ENCODE results near the gene TRIL.

The TRIL gene

GRCh38 chr7:28958235-28958979 is at the start of gene TRIL:
TRIL (minus strand) TSS chr7:28958330; CDS start chr7:28958046, 284 bp downstream.
- no peaks in the 10 kb centered on the region for H3K9me3 ChIP-seq (ENCODE audit: low read length)
- H3K9ac ChIP-seq (ENCODE audit: low read length): no peak within 1 kb of the TSS
- peaks cover 10 to 25% of the 10 kb centered on the region in 2 donors for H3K27me3 ChIP-seq (ENCODE audit: control insufficient read depth in 1 of 2, insufficient read depth in 2 of 2, low read length in 2 of 2)
- peaks cover 5% of the 10 kb centered on the region for H3K36me3 ChIP-seq (ENCODE audit: insufficient read depth, low read length)
- H3K27ac ChIP-seq (ENCODE audit: low read depth, low read length): peak within 1 kb of the TSS; percentile 15
- peaks cover 30% of the 10 kb centered on the region for H3K4me1 ChIP-seq (ENCODE audit: insufficient read depth, low read length)
- peak within 1 kb of the TSS; percentile 53 to 60 for H3K4me3 ChIP-seq (ENCODE audit: low read depth in 1 of 2, low read length in 2 of 2)

GRCh38 chr7:29007127-29007526 is 49.0 kb upstream of the TRIL start:
- no peak overlapping the region for H3K27ac ChIP-seq (ENCODE audit: low read depth, low read length)
- no peak overlapping the region for H3K4me3 ChIP-seq (ENCODE audit: low read depth in 1 of 2, low read length in 2 of 2)
- no peaks in the 10 kb centered on the region for H3K27me3 ChIP-seq (ENCODE audit: control insufficient read depth in 1 of 2, insufficient read depth in 2 of 2, low read length in 2 of 2)
- no peaks in the 10 kb centered on the region for H3K9me3 ChIP-seq (ENCODE audit: low read length)
- H3K4me1 ChIP-seq (ENCODE audit: insufficient read depth, low read length): no peaks in the 10 kb centered on the region
- no peaks in the 10 kb centered on the region for H3K36me3 ChIP-seq (ENCODE audit: insufficient read depth, low read length)
- no peak overlapping the region for H3K9ac ChIP-seq (ENCODE audit: low read length)

GRCh38 chr7:29005829-29006228 is 47.7 kb upstream of the TRIL start:
- Histone ChIP-seq H3K4me1 (ENCODE audit: insufficient read depth, low read length) (no peaks in the 10 kb centered on the region), H3K9me3 (ENCODE audit: low read length) (no peaks in the 10 kb centered on the region), H3K4me3 (ENCODE audit: low read depth in 1 of 2, low read length in 2 of 2) (no peak overlapping the region), H3K27me3 (ENCODE audit: control insufficient read depth in 1 of 2, insufficient read depth in 2 of 2, low read length in 2 of 2) (no peaks in the 10 kb centered on the region), H3K36me3 (ENCODE audit: insufficient read depth, low read length) (no peaks in the 10 kb centered on the region), H3K9ac (ENCODE audit: low read length) (no peak overlapping the region), H3K27ac (ENCODE audit: low read depth, low read length) (no peak overlapping the region)

- Histone ChIP-seq H3K9ac (ENCODE audit: low read length) (no peak overlapping the region), H3K36me3 (ENCODE audit: insufficient read depth, low read length) (no peaks in the 10 kb centered on the region), H3K27ac (ENCODE audit: low read depth, low read length) (no peak overlapping the region), H3K4me1 (ENCODE audit: insufficient read depth, low read length) (no peaks in the 10 kb centered on the region), H3K9me3 (ENCODE audit: low read length) (no peaks in the 10 kb centered on the region), H3K4me3 (ENCODE audit: low read depth in 1 of 2, low read length in 2 of 2) (no peak overlapping the region), H3K27me3 (ENCODE audit: control insufficient read depth in 1 of 2, insufficient read depth in 2 of 2, low read length in 2 of 2) (no peaks in the 10 kb centered on the region)
Measured at GRCh38 chr7:29005406-29005805, 47.3 kb upstream of the TRIL start.

- no peak overlapping the region for H3K4me3 ChIP-seq (ENCODE audit: low read depth in 1 of 2, low read length in 2 of 2)
- no peak overlapping the region for H3K27ac ChIP-seq (ENCODE audit: low read depth, low read length)
- no peak overlapping the region for H3K9ac ChIP-seq (ENCODE audit: low read length)
- H3K9me3 ChIP-seq (ENCODE audit: low read length): no peaks in the 10 kb centered on the region
- H3K27me3 ChIP-seq (ENCODE audit: control insufficient read depth in 1 of 2, insufficient read depth in 2 of 2, low read length in 2 of 2): no peaks in the 10 kb centered on the region
- no peaks in the 10 kb centered on the region for H3K36me3 ChIP-seq (ENCODE audit: insufficient read depth, low read length)
- no peaks in the 10 kb centered on the region for H3K4me1 ChIP-seq (ENCODE audit: insufficient read depth, low read length)
Measured at GRCh38 chr7:29003703-29004102, 45.6 kb upstream of the TRIL start.

GRCh38 chr7:29000717-29001076 is 42.6 kb upstream of the TRIL start:
- Histone ChIP-seq H3K27ac (ENCODE audit: low read depth, low read length) (no peak overlapping the region), H3K9me3 (ENCODE audit: low read length) (no peaks in the 10 kb centered on the region), H3K27me3 (ENCODE audit: control insufficient read depth in 1 of 2, insufficient read depth in 2 of 2, low read length in 2 of 2) (no peaks in the 10 kb centered on the region), H3K9ac (ENCODE audit: low read length) (no peak overlapping the region), H3K4me1 (ENCODE audit: insufficient read depth, low read length) (no peaks in the 10 kb centered on the region), H3K4me3 (ENCODE audit: low read depth in 1 of 2, low read length in 2 of 2) (no peak overlapping the region), H3K36me3 (ENCODE audit: insufficient read depth, low read length) (no peaks in the 10 kb centered on the region)

- H3K27ac ChIP-seq (ENCODE audit: low read depth, low read length): no peak overlapping the region
- H3K36me3 ChIP-seq (ENCODE audit: insufficient read depth, low read length): no peaks in the 10 kb centered on the region
- no peaks in the 10 kb centered on the region for H3K27me3 ChIP-seq (ENCODE audit: control insufficient read depth in 1 of 2, insufficient read depth in 2 of 2, low read length in 2 of 2)
- no peaks in the 10 kb centered on the region for H3K4me1 ChIP-seq (ENCODE audit: insufficient read depth, low read length)
- no peaks in the 10 kb centered on the region for H3K9me3 ChIP-seq (ENCODE audit: low read length)
- no peak overlapping the region for H3K9ac ChIP-seq (ENCODE audit: low read length)
- no peak overlapping the region for H3K4me3 ChIP-seq (ENCODE audit: low read depth in 1 of 2, low read length in 2 of 2)
Measured at GRCh38 chr7:28999895-29000716, 42.0 kb upstream of the TRIL start.

- no peaks in the 10 kb centered on the region for H3K4me1 ChIP-seq (ENCODE audit: insufficient read depth, low read length)
- no peaks in the 10 kb centered on the region for H3K9me3 ChIP-seq (ENCODE audit: low read length)
- no peaks in the 10 kb centered on the region for H3K27me3 ChIP-seq (ENCODE audit: control insufficient read depth in 1 of 2, insufficient read depth in 2 of 2, low read length in 2 of 2)
- H3K27ac ChIP-seq (ENCODE audit: low read depth, low read length): no peak overlapping the region
- H3K4me3 ChIP-seq (ENCODE audit: low read depth in 1 of 2, low read length in 2 of 2): no peak overlapping the region
- H3K36me3 ChIP-seq (ENCODE audit: insufficient read depth, low read length): no peaks in the 10 kb centered on the region
- H3K9ac ChIP-seq (ENCODE audit: low read length): no peak overlapping the region
Measured at GRCh38 chr7:28999427-28999826, 41.3 kb upstream of the TRIL start.

GRCh38 chr7:28998105-28998504 is 40.0 kb upstream of the TRIL start:
- H3K9me3 ChIP-seq (ENCODE audit: low read length): no peaks in the 10 kb centered on the region
- H3K27ac ChIP-seq (ENCODE audit: low read depth, low read length): no peak overlapping the region
- no peaks in the 10 kb centered on the region for H3K36me3 ChIP-seq (ENCODE audit: insufficient read depth, low read length)
- no peaks in the 10 kb centered on the region for H3K4me1 ChIP-seq (ENCODE audit: insufficient read depth, low read length)
- no peak overlapping the region for H3K4me3 ChIP-seq (ENCODE audit: low read depth in 1 of 2, low read length in 2 of 2)
- no peak overlapping the region for H3K9ac ChIP-seq (ENCODE audit: low read length)
- no peaks in the 10 kb centered on the region for H3K27me3 ChIP-seq (ENCODE audit: control insufficient read depth in 1 of 2, insufficient read depth in 2 of 2, low read length in 2 of 2)

- H3K27ac ChIP-seq (ENCODE audit: low read depth, low read length): no peak overlapping the region
- H3K27me3 ChIP-seq (ENCODE audit: control insufficient read depth in 1 of 2, insufficient read depth in 2 of 2, low read length in 2 of 2): no peaks in the 10 kb centered on the region
- H3K4me1 ChIP-seq (ENCODE audit: insufficient read depth, low read length): no peaks in the 10 kb centered on the region
- no peak overlapping the region for H3K4me3 ChIP-seq (ENCODE audit: low read depth in 1 of 2, low read length in 2 of 2)
- H3K36me3 ChIP-seq (ENCODE audit: insufficient read depth, low read length): no peaks in the 10 kb centered on the region
- no peaks in the 10 kb centered on the region for H3K9me3 ChIP-seq (ENCODE audit: low read length)
- H3K9ac ChIP-seq (ENCODE audit: low read length): no peak overlapping the region
Measured at GRCh38 chr7:28996836-28997235, 38.7 kb upstream of the TRIL start.

GRCh38 chr7:28993371-28993770 is 35.2 kb upstream of the TRIL start:
- H3K9me3 ChIP-seq (ENCODE audit: low read length): no peaks in the 10 kb centered on the region
- no peaks in the 10 kb centered on the region for H3K4me1 ChIP-seq (ENCODE audit: insufficient read depth, low read length)
- H3K9ac ChIP-seq (ENCODE audit: low read length): no peak overlapping the region
- no peaks in the 10 kb centered on the region for H3K27me3 ChIP-seq (ENCODE audit: control insufficient read depth in 1 of 2, insufficient read depth in 2 of 2, low read length in 2 of 2)
- H3K4me3 ChIP-seq (ENCODE audit: low read depth in 1 of 2, low read length in 2 of 2): no peak overlapping the region
- H3K36me3 ChIP-seq (ENCODE audit: insufficient read depth, low read length): no peaks in the 10 kb centered on the region
- H3K27ac ChIP-seq (ENCODE audit: low read depth, low read length): no peak overlapping the region

Measured in muscle layer of colon (tissue), 2 donors.